ENCODE results near the gene GRK5.

- TF ChIP-seq CTCF (IDR thresholded peaks at IDR 0.05) (no peak), POLR2A (IDR thresholded peaks at IDR 0.05) (no peak)
Observed at GRCh38 chr10:119268871-119269506, 61.6 kb downstream of the GRK5 start.

Data from lower leg skin (tissue), 3 donors.